MM.1S (cell line): ENCODE data around the gene HSPG2.

Source experiments
- DNase-seq: peaks from one replicate; pipeline ENCODE4 v3.0.0-alpha.2; 2015
- H2AFZ ChIP-seq: fragments of 300-600 bp; sonication (generic); 2 replicates; pipeline ENCODE4 v1.6.0; 2016; ENCODE audit warnings: antibody characterized with exemption, low read length
- H3F3A ChIP-seq: fragments of 300-600 bp; sonication (generic); 2 replicates; pipeline ENCODE4 v1.6.1; 2016; ENCODE audit warnings: mild to moderate bottlenecking, antibody characterized with exemption, low read length, moderate library complexity, mixed read lengths; ENCODE audit not compliant: insufficient read depth
- H3K27ac ChIP-seq: fragments of 300-600 bp; sonication (generic); 2 replicates; pipeline ENCODE4 v1.5.1; 2016; ENCODE audit warnings: mild to moderate bottlenecking, low read length
- H3K27me3 ChIP-seq: fragments of 300-600 bp; sonication (generic); replicated peaks from 2 replicates; pipeline ENCODE4 v1.6.0; 2016; ENCODE audit warnings: low read length; ENCODE audit not compliant: insufficient read depth
- H3K36me3 ChIP-seq: fragments of 300-600 bp; sonication (generic); replicated peaks from 2 replicates; pipeline ENCODE4 v1.6.1; 2016; ENCODE audit warnings: mild to moderate bottlenecking, low read length, mixed read lengths; ENCODE audit not compliant: insufficient read depth
- H3K4me1 ChIP-seq: fragments of 300-600 bp; sonication (generic); 2 replicates; pipeline ENCODE4 v1.6.1; 2016; ENCODE audit warnings: low read length, mixed read lengths
- H3K4me2 ChIP-seq: fragments of 300-600 bp; sonication (generic); 2 replicates; pipeline ENCODE4 v1.6.0; 2016; ENCODE audit warnings: low read depth, low read length
- H3K4me3 ChIP-seq: fragments of 300-600 bp; sonication (generic); 2 replicates; pipeline ENCODE4 v1.5.1; 2016; ENCODE audit warnings: low read length, mixed read lengths
- H3K79me2 ChIP-seq: fragments of 300-600 bp; sonication (generic); 2 replicates; pipeline ENCODE4 v1.6.1; 2016; ENCODE audit warnings: mixed run types, low read length, mixed read lengths
- H3K9ac ChIP-seq: fragments of 300-600 bp; sonication (generic); 2 replicates; pipeline ENCODE4 v1.6.1; 2016; ENCODE audit warnings: low read length, mixed read lengths
- H3K9me2 ChIP-seq: fragments of 300-600 bp; sonication (generic); replicated peaks from 2 replicates; pipeline ENCODE4 v1.6.1; 2016; ENCODE audit warnings: mild to moderate bottlenecking, low read length, mixed read lengths; ENCODE audit not compliant: insufficient read depth
- H3K9me3 ChIP-seq: fragments of 300-600 bp; sonication (generic); replicated peaks from 2 replicates; pipeline ENCODE4 v1.6.1; 2016; ENCODE audit warnings: mild to moderate bottlenecking, low read length, mixed read lengths; ENCODE audit not compliant: insufficient read depth
- H4K20me1 ChIP-seq: fragments of 300-600 bp; sonication (generic); 2 replicates; pipeline ENCODE4 v1.6.1; 2016; ENCODE audit warnings: mild to moderate bottlenecking, low read length, moderate library complexity, mixed read lengths; ENCODE audit not compliant: insufficient read depth
- CTCF ChIP-seq: fragments of 300-600 bp; sonication (generic); IDR thresholded peaks from 2 replicates; pipeline ENCODE4 v1.5.1; 2016; ENCODE audit warnings: antibody characterized with exemption, low read length, mixed read lengths
- EZH2 ChIP-seq: fragments of 300-600 bp; sonication (generic); optimal IDR thresholded peaks from 2 replicates; pipeline ENCODE3; 2017; ENCODE audit warnings: low read depth, mild to moderate bottlenecking, antibody characterized with exemption, low read length, mixed read lengths
- EZH2phosphoT487 ChIP-seq: fragments of 300-600 bp; sonication (generic); IDR thresholded peaks from 2 replicates; pipeline ENCODE4 v1.6.1; 2018; ENCODE audit warnings: antibody characterized with exemption, low read length

Gene HSPG2

GRCh38 chr1:21871943-21872342, 65.2 kb downstream of the HSPG2 start:
- H3K79me2 ChIP-seq = no peaks in the 10 kb centered on the region
- H2AFZ ChIP-seq = no peak overlapping the region
- H3K4me3 ChIP-seq = no peak overlapping the region
- no peaks in the 10 kb centered on the region for H3K27me3 ChIP-seq
- no peaks in the 10 kb centered on the region for H3K36me3 ChIP-seq
- H3K4me2 ChIP-seq = no peak overlapping the region
- peaks cover 10% of the 10 kb centered on the region for H3K4me1 ChIP-seq
- H3F3A ChIP-seq = peaks cover 5% of the 10 kb centered on the region; the same call in 1 of the 2 replicates
- H3K9me2 ChIP-seq = no peaks in the 10 kb centered on the region
- no peak for TF ChIP-seq EZH2phosphoT487
- no peaks in the 10 kb centered on the region for H4K20me1 ChIP-seq
- no peak overlapping the region for H3K27ac ChIP-seq
- no peak for DNase-seq
- H3K9ac ChIP-seq = no peak overlapping the region
- no peaks in the 10 kb centered on the region for H3K9me3 ChIP-seq

GRCh38 chr1:21870611-21871010, 66.5 kb downstream of the HSPG2 start:
- H3K9me2 ChIP-seq = no peaks in the 10 kb centered on the region
- no peak for DNase-seq
- no peaks in the 10 kb centered on the region for H4K20me1 ChIP-seq
- H3K79me2 ChIP-seq = no peaks in the 10 kb centered on the region
- H3K27me3 ChIP-seq = no peaks in the 10 kb centered on the region
- H3F3A ChIP-seq = peaks cover 17% of the 10 kb centered on the region
- H3K9ac ChIP-seq = no peak overlapping the region
- H3K4me2 ChIP-seq = no peak overlapping the region
- no peak overlapping the region for H3K4me3 ChIP-seq
- peaks cover 23% of the 10 kb centered on the region for H3K4me1 ChIP-seq
- H3K9me3 ChIP-seq = no peaks in the 10 kb centered on the region
- H3K36me3 ChIP-seq = no peaks in the 10 kb centered on the region
- H3K27ac ChIP-seq = no peak overlapping the region
- TF ChIP-seq EZH2 (no peak), EZH2phosphoT487 (no peak), CTCF (no peak)
- H2AFZ ChIP-seq = no peak overlapping the region

GRCh38 chr1:21869620-21870121, 67.4 kb downstream of the HSPG2 start:
- Histone ChIP-seq H2AFZ (no peak overlapping the region), H3F3A (peaks cover 17% of the 10 kb centered on the region), H3K9ac (no peak overlapping the region), H3K9me3 (no peaks in the 10 kb centered on the region), H3K27ac (no peak overlapping the region), H3K27me3 (no peaks in the 10 kb centered on the region), H4K20me1 (no peaks in the 10 kb centered on the region), H3K4me2 (no peak overlapping the region), H3K4me3 (no peak overlapping the region), H3K4me1 (peaks cover 32% of the 10 kb centered on the region), H3K79me2 (no peaks in the 10 kb centered on the region), H3K9me2 (no peaks in the 10 kb centered on the region), H3K36me3 (no peaks in the 10 kb centered on the region)
- DNase-seq = no peak
- no peak for TF ChIP-seq CTCF
- no peak for TF ChIP-seq EZH2
- no peak for TF ChIP-seq EZH2phosphoT487

- no peak for DNase-seq
- Histone ChIP-seq H3K4me2 (no peak overlapping the region), H3K27me3 (no peaks in the 10 kb centered on the region), H3K79me2 (no peaks in the 10 kb centered on the region), H3K9me2 (no peaks in the 10 kb centered on the region), H3K9ac (no peak overlapping the region), H3K4me3 (no peak overlapping the region), H3K27ac (no peak overlapping the region), H3K36me3 (no peaks in the 10 kb centered on the region), H3F3A (peaks cover 17% of the 10 kb centered on the region), H3K4me1 (peaks cover 32% of the 10 kb centered on the region), H3K9me3 (no peaks in the 10 kb centered on the region), H2AFZ (no peak overlapping the region), H4K20me1 (no peaks in the 10 kb centered on the region)
- no peak for TF ChIP-seq EZH2phosphoT487
- no peak for TF ChIP-seq CTCF
- TF ChIP-seq EZH2 = no peak
These were observed 68.1 kb downstream of the HSPG2 start for GRCh38 chr1:21868941-21869454.
